NT2/D1 (cell line): ENCODE results near the gene SH2D3C.

ENCODE experiments used
- SUZ12 ChIP-seq: IDR thresholded peaks from 2 replicates; pipeline ENCODE4 v1.6.1; 2011; ENCODE audit not compliant: insufficient read length, insufficient read depth; ENCODE audit errors: extremely low read depth
- YY1 ChIP-seq: IDR thresholded peaks from 2 replicates; pipeline ENCODE4 v1.6.1; 2011; ENCODE audit not compliant: insufficient read length, insufficient read depth
- ZNF274 ChIP-seq: IDR thresholded peaks from 2 replicates; pipeline ENCODE4 v1.6.1; 2011; ENCODE audit warnings: mild to moderate bottlenecking, low read depth, low read length

- TF ChIP-seq SUZ12, result no peak
- TF ChIP-seq YY1, result no peak
- TF ChIP-seq ZNF274, result no peak
These were observed 893 bp upstream of the SH2D3C start for GRCh38 chr9:127779136-127779981.
